GM23338 (cell line): ENCODE measurements around the gene IER2.

Experiments
- CREB1 ChIP-seq: fragments of 250-450 bp; sonication (Bioruptor Pico); IDR thresholded peaks from 2 replicates; pipeline ENCODE4 v1.5.0; 2020; ENCODE audit warnings: low read depth, mild to moderate bottlenecking, moderate library complexity
- EZH2 ChIP-seq: fragments of 200-600 bp; sonication (generic); IDR thresholded peaks from one replicate; pipeline ENCODE4 v1.8.0; 2017; ENCODE audit warnings: antibody characterized with exemption, mild to moderate bottlenecking, low read depth; ENCODE audit not compliant: unreplicated experiment
- EZH2phosphoT487 ChIP-seq: fragments of 200-600 bp; sonication (generic); IDR thresholded peaks from one replicate; pipeline ENCODE4 v1.8.1; 2018; ENCODE audit warnings: antibody characterized with exemption; ENCODE audit not compliant: unreplicated experiment
- JUNB ChIP-seq: IDR thresholded peaks from one replicate; pipeline ENCODE4 v1.6.1; 2016; ENCODE audit warnings: antibody characterized with exemption; ENCODE audit not compliant: unreplicated experiment
- POLR2AphosphoS5 ChIP-seq: IDR thresholded peaks from 2 replicates; pipeline ENCODE4 v1.6.1; 2016; ENCODE audit warnings: antibody characterized with exemption, low read depth
- REST ChIP-seq: IDR thresholded peaks from one replicate; pipeline ENCODE4 v1.6.1; 2018; ENCODE audit warnings: antibody characterized with exemption; ENCODE audit not compliant: unreplicated experiment
- TF ChIP-seq, protein P1 (sequence below), 2 experiments: fragments of 200-600 bp in 1 of 2; sonication (generic) in 1 of 2; conservative IDR thresholded peaks; 2 replicates each; pipeline versions ENCODE4 v1.5.1 to v1.6.1; 2016 to 2017; ENCODE audit warnings: antibody characterized with exemption in 2 of 2, low read depth in 2 of 2, mild to moderate bottlenecking in 2 of 2, moderate library complexity in 1 of 2
- TF ChIP-seq, protein P2 (sequence below): fragments of 250-450 bp; sonication (Bioruptor Pico); IDR thresholded peaks from 2 replicates; pipeline ENCODE4 v1.5.0; 2020; ENCODE audit warnings: mild to moderate bottlenecking, moderate library complexity

DNA sequence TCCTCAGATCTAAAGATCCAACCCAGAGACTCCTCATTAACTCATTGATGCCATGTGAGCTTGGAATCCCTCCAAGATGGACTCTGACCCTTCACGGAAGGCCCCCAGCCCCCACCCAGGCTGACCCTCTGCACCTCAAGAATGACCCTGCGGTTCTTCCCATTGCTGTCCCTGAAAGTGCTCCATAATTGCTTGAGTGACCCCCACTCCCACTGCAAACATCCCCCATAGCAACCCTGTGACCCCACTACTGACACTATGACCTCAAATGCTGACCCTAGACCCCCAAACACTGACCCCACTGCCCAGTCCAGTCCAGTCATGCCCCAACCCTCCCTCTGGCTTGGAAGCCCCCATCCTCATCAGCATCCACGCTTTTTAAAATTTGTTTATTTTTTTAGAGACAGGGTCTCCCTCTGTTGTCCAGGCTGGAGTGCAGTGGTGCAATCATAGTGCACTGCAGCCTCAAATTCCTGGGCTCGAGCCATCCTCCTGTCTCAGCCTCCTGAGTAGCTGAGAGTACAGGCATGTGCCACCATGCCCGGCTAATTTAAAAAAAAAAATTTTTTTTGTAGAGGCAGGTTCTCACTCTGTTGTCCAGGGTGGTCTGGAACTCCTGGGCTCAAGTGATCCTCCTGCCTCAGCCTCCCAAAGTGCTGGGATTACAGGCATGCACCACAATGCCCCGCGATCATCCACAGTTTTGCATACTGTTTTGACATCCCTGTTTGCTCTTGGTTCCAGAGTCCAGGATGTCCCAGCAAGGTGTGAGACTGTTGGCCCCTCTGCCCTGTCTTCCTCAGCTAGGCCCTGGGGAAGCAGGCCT lies 48.4 kb upstream of the IER2 start:
- TF ChIP-seq, protein P1, sequence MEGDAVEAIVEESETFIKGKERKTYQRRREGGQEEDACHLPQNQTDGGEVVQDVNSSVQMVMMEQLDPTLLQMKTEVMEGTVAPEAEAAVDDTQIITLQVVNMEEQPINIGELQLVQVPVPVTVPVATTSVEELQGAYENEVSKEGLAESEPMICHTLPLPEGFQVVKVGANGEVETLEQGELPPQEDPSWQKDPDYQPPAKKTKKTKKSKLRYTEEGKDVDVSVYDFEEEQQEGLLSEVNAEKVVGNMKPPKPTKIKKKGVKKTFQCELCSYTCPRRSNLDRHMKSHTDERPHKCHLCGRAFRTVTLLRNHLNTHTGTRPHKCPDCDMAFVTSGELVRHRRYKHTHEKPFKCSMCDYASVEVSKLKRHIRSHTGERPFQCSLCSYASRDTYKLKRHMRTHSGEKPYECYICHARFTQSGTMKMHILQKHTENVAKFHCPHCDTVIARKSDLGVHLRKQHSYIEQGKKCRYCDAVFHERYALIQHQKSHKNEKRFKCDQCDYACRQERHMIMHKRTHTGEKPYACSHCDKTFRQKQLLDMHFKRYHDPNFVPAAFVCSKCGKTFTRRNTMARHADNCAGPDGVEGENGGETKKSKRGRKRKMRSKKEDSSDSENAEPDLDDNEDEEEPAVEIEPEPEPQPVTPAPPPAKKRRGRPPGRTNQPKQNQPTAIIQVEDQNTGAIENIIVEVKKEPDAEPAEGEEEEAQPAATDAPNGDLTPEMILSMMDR (conservative IDR thresholded peaks at IDR 0.05; ENCODE audit: low read depth in 2 of 2), result no peak
- TF ChIP-seq REST (no peak), EZH2phosphoT487 (no peak), POLR2AphosphoS5 (no peak), JUNB (no peak), EZH2 (no peak), CREB1 (no peak)
- TF ChIP-seq, protein P2, sequence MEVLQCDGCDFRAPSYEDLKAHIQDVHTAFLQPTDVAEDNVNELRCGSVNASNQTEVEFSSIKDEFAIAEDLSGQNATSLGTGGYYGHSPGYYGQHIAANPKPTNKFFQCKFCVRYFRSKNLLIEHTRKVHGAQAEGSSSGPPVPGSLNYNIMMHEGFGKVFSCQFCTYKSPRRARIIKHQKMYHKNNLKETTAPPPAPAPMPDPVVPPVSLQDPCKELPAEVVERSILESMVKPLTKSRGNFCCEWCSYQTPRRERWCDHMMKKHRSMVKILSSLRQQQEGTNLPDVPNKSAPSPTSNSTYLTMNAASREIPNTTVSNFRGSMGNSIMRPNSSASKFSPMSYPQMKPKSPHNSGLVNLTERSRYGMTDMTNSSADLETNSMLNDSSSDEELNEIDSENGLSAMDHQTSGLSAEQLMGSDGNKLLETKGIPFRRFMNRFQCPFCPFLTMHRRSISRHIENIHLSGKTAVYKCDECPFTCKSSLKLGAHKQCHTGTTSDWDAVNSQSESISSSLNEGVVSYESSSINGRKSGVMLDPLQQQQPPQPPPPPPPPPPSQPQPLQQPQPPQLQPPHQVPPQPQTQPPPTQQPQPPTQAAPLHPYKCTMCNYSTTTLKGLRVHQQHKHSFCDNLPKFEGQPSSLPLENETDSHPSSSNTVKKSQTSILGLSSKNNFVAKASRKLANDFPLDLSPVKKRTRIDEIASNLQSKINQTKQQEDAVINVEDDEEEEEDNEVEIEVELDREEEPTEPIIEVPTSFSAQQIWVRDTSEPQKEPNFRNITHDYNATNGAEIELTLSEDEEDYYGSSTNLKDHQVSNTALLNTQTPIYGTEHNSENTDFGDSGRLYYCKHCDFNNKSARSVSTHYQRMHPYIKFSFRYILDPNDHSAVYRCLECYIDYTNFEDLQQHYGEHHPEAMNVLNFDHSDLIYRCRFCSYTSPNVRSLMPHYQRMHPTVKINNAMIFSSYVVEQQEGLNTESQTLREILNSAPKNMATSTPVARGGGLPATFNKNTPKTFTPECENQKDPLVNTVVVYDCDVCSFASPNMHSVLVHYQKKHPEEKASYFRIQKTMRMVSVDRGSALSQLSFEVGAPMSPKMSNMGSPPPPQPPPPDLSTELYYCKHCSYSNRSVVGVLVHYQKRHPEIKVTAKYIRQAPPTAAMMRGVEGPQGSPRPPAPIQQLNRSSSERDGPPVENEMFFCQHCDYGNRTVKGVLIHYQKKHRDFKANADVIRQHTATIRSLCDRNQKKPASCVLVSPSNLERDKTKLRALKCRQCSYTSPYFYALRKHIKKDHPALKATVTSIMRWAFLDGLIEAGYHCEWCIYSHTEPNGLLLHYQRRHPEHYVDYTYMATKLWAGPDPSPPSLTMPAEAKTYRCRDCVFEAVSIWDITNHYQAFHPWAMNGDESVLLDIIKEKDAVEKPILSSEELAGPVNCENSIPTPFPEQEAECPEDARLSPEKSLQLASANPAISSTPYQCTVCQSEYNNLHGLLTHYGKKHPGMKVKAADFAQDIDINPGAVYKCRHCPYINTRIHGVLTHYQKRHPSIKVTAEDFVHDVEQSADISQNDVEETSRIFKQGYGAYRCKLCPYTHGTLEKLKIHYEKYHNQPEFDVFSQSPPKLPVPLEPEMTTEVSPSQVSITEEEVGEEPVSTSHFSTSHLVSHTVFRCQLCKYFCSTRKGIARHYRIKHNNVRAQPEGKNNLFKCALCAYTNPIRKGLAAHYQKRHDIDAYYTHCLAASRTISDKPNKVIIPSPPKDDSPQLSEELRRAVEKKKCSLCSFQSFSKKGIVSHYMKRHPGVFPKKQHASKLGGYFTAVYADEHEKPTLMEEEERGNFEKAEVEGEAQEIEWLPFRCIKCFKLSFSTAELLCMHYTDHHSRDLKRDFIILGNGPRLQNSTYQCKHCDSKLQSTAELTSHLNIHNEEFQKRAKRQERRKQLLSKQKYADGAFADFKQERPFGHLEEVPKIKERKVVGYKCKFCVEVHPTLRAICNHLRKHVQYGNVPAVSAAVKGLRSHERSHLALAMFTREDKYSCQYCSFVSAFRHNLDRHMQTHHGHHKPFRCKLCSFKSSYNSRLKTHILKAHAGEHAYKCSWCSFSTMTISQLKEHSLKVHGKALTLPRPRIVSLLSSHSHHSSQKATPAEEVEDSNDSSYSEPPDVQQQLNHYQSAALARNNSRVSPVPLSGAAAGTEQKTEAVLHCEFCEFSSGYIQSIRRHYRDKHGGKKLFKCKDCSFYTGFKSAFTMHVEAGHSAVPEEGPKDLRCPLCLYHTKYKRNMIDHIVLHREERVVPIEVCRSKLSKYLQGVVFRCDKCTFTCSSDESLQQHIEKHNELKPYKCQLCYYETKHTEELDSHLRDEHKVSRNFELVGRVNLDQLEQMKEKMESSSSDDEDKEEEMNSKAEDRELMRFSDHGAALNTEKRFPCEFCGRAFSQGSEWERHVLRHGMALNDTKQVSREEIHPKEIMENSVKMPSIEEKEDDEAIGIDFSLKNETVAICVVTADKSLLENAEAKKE (CRISPR knock-in tag), result no peak
